Measurements from ENCODE around the gene NTNG1.

- TF ChIP-seq EZH2phosphoT487 (IDR thresholded peaks at IDR 0.05) (no peak), CTCF (IDR thresholded peaks at IDR 0.05) (no peak)
Observed at GRCh38 chr1:107473065-107473464, 332.2 kb downstream of the NTNG1 start.

Measured in neural progenitor cell (in vitro differentiated cells).